H1 (cell line): ENCODE measurements around the gene ZNF691.

ENCODE experiments used
- ATF3 ChIP-seq: IDR thresholded peaks from 2 replicates; pipeline ENCODE4 v1.6.1; 2011; ENCODE audit warnings: low read depth, mild to moderate bottlenecking, low read length; ENCODE audit not compliant: insufficient read depth
- CHD2 ChIP-seq: IDR thresholded peaks from 2 replicates; pipeline ENCODE4 v1.6.1; 2012; ENCODE audit warnings: low read length, improper control_type of control experiment
- CREB1 ChIP-seq: IDR thresholded peaks from 2 replicates; pipeline ENCODE4 v1.6.1; 2012; ENCODE audit warnings: inconsistent platforms
- CTCF ChIP-seq, 3 experiments: IDR thresholded peaks; 1 replicate in 2 of 3; 2 replicates in 1 of 3; pipeline versions ENCODE4 v1.5.1 to v1.6.1; 2011; ENCODE audit warnings: low read length in 3 of 3, mild to moderate bottlenecking in 3 of 3, inconsistent platforms in 2 of 3, low read depth in 1 of 3, moderate library complexity in 1 of 3; ENCODE audit not compliant: insufficient read depth in 1 of 3; ENCODE audit errors: control extremely low read depth in 1 of 3
- POLR2A ChIP-seq, 2 experiments: IDR thresholded peaks; 1 replicate in 1 of 2; 2 replicates in 1 of 2; pipeline ENCODE4 v1.6.1; 2011; ENCODE audit warnings: low read depth in 2 of 2, low read length in 2 of 2, mild to moderate bottlenecking in 2 of 2; ENCODE audit errors: control extremely low read depth in 1 of 2
- POLR2AphosphoS5 ChIP-seq: IDR thresholded peaks from 2 replicates; pipeline ENCODE4 v1.6.1; 2011; ENCODE audit warnings: low read depth, low read length
- RAD21 ChIP-seq, 2 experiments: IDR thresholded peaks in 1 of 2; conservative IDR thresholded peaks in 1 of 2; 2 replicates each; pipeline ENCODE4 v1.6.1; 2011; ENCODE audit warnings: low read depth in 2 of 2, low read length in 2 of 2, improper control_type of control experiment in 1 of 2, inconsistent platforms in 1 of 2, mild to moderate bottlenecking in 1 of 2, moderate library complexity in 1 of 2
- SAP30 ChIP-seq: fragments of 300-600 bp; sonication (generic); IDR thresholded peaks from 2 replicates; pipeline ENCODE4 v1.7.1; 2012; ENCODE audit warnings: low read length, moderate library complexity, mild to moderate bottlenecking, inconsistent platforms; ENCODE audit not compliant: insufficient read depth, insufficient replicate concordance
- SRF ChIP-seq: IDR thresholded peaks from 2 replicates; pipeline ENCODE4 v1.6.1; 2011; ENCODE audit warnings: mild to moderate bottlenecking, low read depth, low read length, moderate library complexity
- ZNF274 ChIP-seq: IDR thresholded peaks from 2 replicates; pipeline ENCODE4 v1.7.0; 2012; ENCODE audit warnings: low read length, borderline replicate concordance; ENCODE audit errors: extremely low read depth

GRCh38 chr1:42835422-42835821, 11.0 kb upstream of the ZNF691 start:
- TF ChIP-seq CREB1 (no peak), POLR2AphosphoS5 (no peak), POLR2A (IDR thresholded peaks at IDR 0.05; ENCODE audit: control extremely low read depth in 1 of 2, low read depth in 2 of 2, low read length in 2 of 2) (no peak), SRF (no peak), CTCF (IDR thresholded peaks at IDR 0.05; ENCODE audit: control extremely low read depth in 1 of 3, insufficient read depth in 1 of 3, low read depth in 1 of 3, low read length in 3 of 3) (no peak), RAD21 (IDR thresholded peaks at IDR 0.05 in 1 of 2, conservative IDR thresholded peaks at IDR 0.05 in 1 of 2; ENCODE audit: low read depth in 2 of 2, low read length in 2 of 2) (no peak), SAP30 (no peak), ZNF274 (no peak), ATF3 (no peak), CHD2 (no peak)
